Subcutaneous abdominal adipose tissue (tissue), 5 donors: Measurements from ENCODE around the gene STXBP6.

Source experiments
- H3K27ac ChIP-seq: one replicate; pipeline ENCODE4 v1.7.0; 2013; ENCODE audit warnings: low read depth, mild to moderate bottlenecking, inconsistent platforms, low read length, moderate library complexity
- H3K27me3 ChIP-seq, 5 donors: one replicate each; pipeline ENCODE4 v1.7.0; 2013; ENCODE audit warnings: low read length in 5 of 5, inconsistent platforms in 1 of 5; ENCODE audit not compliant: control insufficient read depth in 5 of 5, insufficient read depth in 4 of 5
- H3K36me3 ChIP-seq, 5 donors: one replicate each; pipeline ENCODE4 v1.7.0; 2013; ENCODE audit warnings: low read length in 5 of 5; ENCODE audit not compliant: control insufficient read depth in 5 of 5, insufficient read depth in 5 of 5
- H3K4me1 ChIP-seq, 5 donors: one replicate each; pipeline ENCODE4 v1.7.0; 2013; ENCODE audit warnings: low read length in 5 of 5, mild to moderate bottlenecking in 3 of 5, moderate library complexity in 1 of 5; ENCODE audit not compliant: control insufficient read depth in 5 of 5, insufficient read depth in 5 of 5
- H3K4me3 ChIP-seq, 5 donors: one replicate each; pipeline ENCODE4 v1.7.0; 2013; ENCODE audit warnings: low read length in 5 of 5, low read depth in 1 of 5
- H3K9ac ChIP-seq, 5 donors: one replicate each; pipeline ENCODE4 v1.7.0; 2013; ENCODE audit warnings: low read length in 5 of 5, mild to moderate bottlenecking in 4 of 5, moderate library complexity in 3 of 5
- H3K9me3 ChIP-seq, 5 donors: one replicate each; pipeline ENCODE4 v1.7.0; 2013; ENCODE audit warnings: low read length in 5 of 5; ENCODE audit not compliant: control insufficient read depth in 5 of 5
- donor health status: healthy.
- donor health status: healthy.
- donor health status: healthy.
- donor health status: healthy.
- donor health status: healthy.

The STXBP6 gene

GRCh38 chr14:24883576-24883975 is 166.4 kb downstream of the STXBP6 start:
- Histone ChIP-seq H3K27me3 (no peaks in the 10 kb centered on the region), H3K36me3 (no peaks in the 10 kb centered on the region), H3K4me1 (peaks cover 0 to 25% (median 10%) of the 10 kb centered on the region in 5 donors), H3K9me3 (no peaks in the 10 kb centered on the region), H3K9ac (no peak overlapping the region), H3K27ac (no peak overlapping the region), H3K4me3 (no peak overlapping the region)

GRCh38 chr14:24881116-24881893 is 168.6 kb downstream of the STXBP6 start:
- no peaks in the 10 kb centered on the region for H3K36me3 ChIP-seq
- no peak overlapping the region for H3K9ac ChIP-seq
- peak overlapping the region; percentile 60 for H3K27ac ChIP-seq
- H3K9me3 ChIP-seq: no peaks in the 10 kb centered on the region
- H3K27me3 ChIP-seq: no peaks in the 10 kb centered on the region
- H3K4me3 ChIP-seq: no peak overlapping the region
- peaks cover 0 to 32% (median 10%) of the 10 kb centered on the region in 5 donors for H3K4me1 ChIP-seq

GRCh38 chr14:24880689-24881088 is 169.3 kb downstream of the STXBP6 start:
- Histone ChIP-seq H3K27ac (peak overlapping the region; percentile 60), H3K4me3 (no peak overlapping the region), H3K9ac (no peak overlapping the region), H3K9me3 (no peaks in the 10 kb centered on the region), H3K4me1 (peaks cover 0 to 39% (median 15%) of the 10 kb centered on the region in 5 donors), H3K27me3 (no peaks in the 10 kb centered on the region), H3K36me3 (no peaks in the 10 kb centered on the region)

- Histone ChIP-seq H3K4me1 (peaks cover 0 to 47% (median 23%) of the 10 kb centered on the region in 5 donors), H3K9ac (peak overlapping the region in 1 of 5 donors; percentile 31), H3K36me3 (no peaks in the 10 kb centered on the region), H3K4me3 (no peak overlapping the region), H3K9me3 (no peaks in the 10 kb centered on the region), H3K27me3 (no peaks in the 10 kb centered on the region), H3K27ac (peak overlapping the region; percentile 60)
Observed at GRCh38 chr14:24879661-24880386, 170.1 kb downstream of the STXBP6 start.

- no peak overlapping the region for H3K9ac ChIP-seq
- H3K4me3 ChIP-seq: no peak overlapping the region
- peaks cover 3 to 66% (median 38%) of the 10 kb centered on the region in 5 donors for H3K4me1 ChIP-seq
- H3K9me3 ChIP-seq: no peaks in the 10 kb centered on the region
- H3K36me3 ChIP-seq: no peaks in the 10 kb centered on the region
- H3K27ac ChIP-seq: no peak overlapping the region
- no peaks in the 10 kb centered on the region for H3K27me3 ChIP-seq
Observed at GRCh38 chr14:24876996-24877395, 173.0 kb downstream of the STXBP6 start.

- Histone ChIP-seq H3K4me3 (no peak overlapping the region), H3K27ac (peak overlapping the region; percentile 16), H3K4me1 (peaks cover 3 to 66% (median 38%) of the 10 kb centered on the region in 5 donors), H3K9me3 (no peaks in the 10 kb centered on the region), H3K9ac (peak overlapping the region in 1 of 5 donors; percentile 24), H3K27me3 (no peaks in the 10 kb centered on the region), H3K36me3 (no peaks in the 10 kb centered on the region)
Observed at GRCh38 chr14:24875991-24876878, 173.7 kb downstream of the STXBP6 start.

- H3K4me3 ChIP-seq: no peak overlapping the region
- peaks cover 3 to 57% (median 35%) of the 10 kb centered on the region in 5 donors for H3K4me1 ChIP-seq
- no peaks in the 10 kb centered on the region for H3K36me3 ChIP-seq
- no peak overlapping the region for H3K9ac ChIP-seq
- H3K27me3 ChIP-seq: no peaks in the 10 kb centered on the region
- H3K9me3 ChIP-seq: no peaks in the 10 kb centered on the region
- peak overlapping the region; percentile 16 for H3K27ac ChIP-seq
Observed at GRCh38 chr14:24875203-24875838, 174.6 kb downstream of the STXBP6 start.

GRCh38 chr14:24874514-24875202 is 175.3 kb downstream of the STXBP6 start:
- Histone ChIP-seq H3K9me3 (no peaks in the 10 kb centered on the region), H3K4me3 (no peak overlapping the region), H3K4me1 (peaks cover 3 to 50% (median 33%) of the 10 kb centered on the region in 5 donors), H3K36me3 (no peaks in the 10 kb centered on the region), H3K27me3 (no peaks in the 10 kb centered on the region), H3K27ac (peak overlapping the region; percentile 16), H3K9ac (no peak overlapping the region)

- Histone ChIP-seq H3K9ac (no peak overlapping the region), H3K9me3 (no peaks in the 10 kb centered on the region), H3K4me3 (no peak overlapping the region), H3K4me1 (peaks cover 3 to 46% (median 33%) of the 10 kb centered on the region in 5 donors), H3K27me3 (no peaks in the 10 kb centered on the region), H3K36me3 (no peaks in the 10 kb centered on the region), H3K27ac (no peak overlapping the region)
Observed at GRCh38 chr14:24873551-24873950, 176.4 kb downstream of the STXBP6 start.
